Body of pancreas (tissue), 4 donors: Measurements from ENCODE around the gene MUL1. TPM values are rescaled to one million over a fixed set of nuclear protein-coding genes. Genes with fewer than 3 reads are reported as not detected.

Experiments
- ATAC-seq: fragments of 150-250 bp; one replicate; pipeline ENCODE4 v1.9.1; 2016
- DNase-seq, 4 donors: peaks; one replicate each; pipeline ENCODE4 v3.0.0-alpha.2; 2019
- H3K27ac ChIP-seq, 4 donors: fragments of 200-600 bp; sonication (generic); 1 replicate in 3 of 4; 2 replicates in 1 of 4; pipeline versions ENCODE4 v1.5.1 to v1.6.1; 2016 to 2019; ENCODE audit warnings: mild to moderate bottlenecking in 1 of 4, mixed read lengths in 1 of 4, moderate library complexity in 1 of 4
- H3K27me3 ChIP-seq, 2 donors: fragments of 200-600 bp; sonication (generic); one replicate each; pipeline ENCODE4 v1.6.0; 2016; ENCODE audit warnings: mild to moderate bottlenecking in 1 of 2
- H3K36me3 ChIP-seq, 2 donors: fragments of 200-600 bp; sonication (generic); replicated peaks in 1 of 2; 2 replicates each; pipeline ENCODE4 v1.5.1; 2016; ENCODE audit warnings: low read depth in 2 of 2; ENCODE audit not compliant: insufficient read depth in 1 of 2
- H3K4me1 ChIP-seq: fragments of 200-600 bp; sonication (generic); one replicate; pipeline ENCODE4 v1.6.0; 2016
- H3K4me3 ChIP-seq, 2 donors: fragments of 200-600 bp; sonication (generic); 1 replicate in 1 of 2; 2 replicates in 1 of 2; pipeline ENCODE4 v1.5.1; 2016 to 2019
- H3K9me3 ChIP-seq, 3 donors: fragments of 200-600 bp; sonication (generic); 1 replicate in 2 of 3; 2 replicates in 1 of 3; pipeline ENCODE4 v1.5.1; 2016
- CTCF ChIP-seq, 7 experiments: fragments of 450-650 bp in 4 of 7; fragments of 200-600 bp in 3 of 7; sonication (generic) in 3 of 7; IDR thresholded peaks; one replicate each; pipeline ENCODE4 v1.5.1; 2016 to 2019; ENCODE audit warnings: antibody characterized with exemption in 7 of 7
- POLR2A ChIP-seq, 3 donors: fragments of 450-650 bp; IDR thresholded peaks; one replicate each; pipeline ENCODE4 v1.6.1; 2016; ENCODE audit warnings: antibody characterized with exemption in 3 of 3, mild to moderate bottlenecking in 2 of 3
- WGBS, 2 donors: methylation state at CpG; one replicate each; pipeline ENCODE4 v1.1.5; 2017; 5-methylcytosine and 5-hydroxymethylcytosine counted together
- intact Hi-C: fragments of 100-400 bp; cut with DNase I; formaldehyde crosslinking; loops from one replicate; pipeline ENCODE4 v1.15.1; 2023
- total RNA-seq, 2 donors: library from RNA; depleted of rRNA; stranded (reverse); fragments of >200 nt; gene quantifications; one replicate each; pipeline ENCODE4 v1.1.0, GENCODE V29; 2016

The MUL1 gene
- total RNA-seq, 2 donors from 2014 or later: 18.7 to 20.4 TPM

- H3K27ac ChIP-seq: peak overlapping the region in 2 of 4 donors; percentile 1 to 21
- WGBS, 2 donors: 34 to 39% methylated on average over 3 to 7 of the region's 7 CpGs
- ATAC-seq: no peak
These were observed 26.9 kb downstream of the MUL1 start for GRCh38 chr1:20480951-20481617.

GRCh38 chr1:20480243-20480944, 27.6 kb downstream of the MUL1 start:
- H3K4me3 ChIP-seq: no peak overlapping the region
- peaks cover 0 to 9% of the 10 kb centered on the region in 2 donors for H3K27me3 ChIP-seq
- no peaks in the 10 kb centered on the region for H3K9me3 ChIP-seq
- DNase-seq (peak in 3 of 4 donors; percentile 40 to 56 (median 41)), ATAC-seq (peak; percentile 56)
- TF ChIP-seq CTCF (IDR thresholded peaks at IDR 0.05): no peak
- no peak for TF ChIP-seq POLR2A (IDR thresholded peaks at IDR 0.05)
- H3K36me3 ChIP-seq: no peaks in the 10 kb centered on the region
- intact Hi-C loops: no loop called here
- H3K27ac ChIP-seq: peak overlapping the region in 3 of 4 donors; percentile 1 to 25 (median 21)
- peaks cover 52% of the 10 kb centered on the region for H3K4me1 ChIP-seq
- WGBS, 2 donors: 29 to 31% methylated on average over 8 to 10 of the region's 10 CpGs

More at GRCh38 chr1:20480951-20481617, 26.9 kb downstream of the MUL1 start:
- Histone ChIP-seq H3K4me1 (peaks cover 55% of the 10 kb centered on the region), H3K4me3 (no peak overlapping the region), H3K27me3 (peaks cover 0 to 10% of the 10 kb centered on the region in 2 donors), H3K36me3 (no peaks in the 10 kb centered on the region), H3K9me3 (no peaks in the 10 kb centered on the region)
- TF ChIP-seq POLR2A (IDR thresholded peaks at IDR 0.05) (no peak), CTCF (IDR thresholded peaks at IDR 0.05) (no peak)
- intact Hi-C loops: no loop called here
- DNase-seq: peak in 2 of 4 donors; percentile 13 to 27

GRCh38 chr1:20479840-20480239, 28.1 kb downstream of the MUL1 start:
- intact Hi-C loops: no loop called here
- H3K36me3 ChIP-seq: no peaks in the 10 kb centered on the region
- ATAC-seq (no peak), DNase-seq (no peak)
- H3K4me3 ChIP-seq: no peak overlapping the region
- no peaks in the 10 kb centered on the region for H3K9me3 ChIP-seq
- H3K27me3 ChIP-seq: peaks cover 0 to 6% of the 10 kb centered on the region in 2 donors
- WGBS, 2 donors: 35 to 52% methylated on average over 4 of the region's 4 CpGs
- peaks cover 48% of the 10 kb centered on the region for H3K4me1 ChIP-seq
- peak overlapping the region in 2 of 4 donors; percentile 1 to 21 for H3K27ac ChIP-seq
- no peak for TF ChIP-seq POLR2A (IDR thresholded peaks at IDR 0.05)
- no peak for TF ChIP-seq CTCF (IDR thresholded peaks at IDR 0.05)

DNA sequence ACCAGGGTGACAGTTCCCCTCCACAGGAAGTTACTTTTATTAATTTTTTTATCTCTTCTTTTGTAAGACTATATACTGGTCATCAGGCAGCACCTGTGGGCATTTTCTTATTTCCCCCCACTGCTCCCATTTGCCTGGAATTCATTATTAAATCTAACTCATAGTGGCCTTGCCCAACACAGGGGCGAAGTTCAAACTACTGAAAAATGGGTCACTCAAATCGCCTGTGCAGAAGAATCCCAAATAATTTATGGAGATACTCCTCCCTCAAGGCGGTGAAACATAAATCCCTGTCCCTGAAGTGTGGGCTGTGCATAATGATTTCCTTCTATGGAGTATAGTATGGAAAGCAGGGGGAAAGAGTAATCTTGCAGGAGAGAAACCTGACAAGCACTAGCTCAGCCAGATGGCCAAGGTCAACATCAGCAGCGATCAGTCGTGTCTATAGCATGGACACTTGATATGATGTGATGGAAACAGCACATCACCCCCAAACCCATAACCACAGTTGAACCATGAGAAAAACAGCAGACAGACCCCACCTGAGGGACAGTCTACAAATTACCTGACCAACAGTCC, 29.8 kb downstream of the MUL1 start:
- H3K27me3 ChIP-seq: no peaks in the 10 kb centered on the region
- H3K27ac ChIP-seq: no peak overlapping the region
- ATAC-seq: no peak

More for the DNA sequence above, 29.8 kb downstream of the MUL1 start:
- Histone ChIP-seq H3K36me3 (no peaks in the 10 kb centered on the region), H3K4me3 (no peak overlapping the region), H3K4me1 (peaks cover 33% of the 10 kb centered on the region), H3K9me3 (no peaks in the 10 kb centered on the region)
- 56 to 62% methylated on average over 5 of the region's 5 CpGs for WGBS, 2 donors
- no peak for DNase-seq
- intact Hi-C loops: no loop called here
- TF ChIP-seq POLR2A (IDR thresholded peaks at IDR 0.05) (no peak), CTCF (IDR thresholded peaks at IDR 0.05) (no peak)
